ENCODE data around the gene LLGL2.

The LLGL2 gene

DNA sequence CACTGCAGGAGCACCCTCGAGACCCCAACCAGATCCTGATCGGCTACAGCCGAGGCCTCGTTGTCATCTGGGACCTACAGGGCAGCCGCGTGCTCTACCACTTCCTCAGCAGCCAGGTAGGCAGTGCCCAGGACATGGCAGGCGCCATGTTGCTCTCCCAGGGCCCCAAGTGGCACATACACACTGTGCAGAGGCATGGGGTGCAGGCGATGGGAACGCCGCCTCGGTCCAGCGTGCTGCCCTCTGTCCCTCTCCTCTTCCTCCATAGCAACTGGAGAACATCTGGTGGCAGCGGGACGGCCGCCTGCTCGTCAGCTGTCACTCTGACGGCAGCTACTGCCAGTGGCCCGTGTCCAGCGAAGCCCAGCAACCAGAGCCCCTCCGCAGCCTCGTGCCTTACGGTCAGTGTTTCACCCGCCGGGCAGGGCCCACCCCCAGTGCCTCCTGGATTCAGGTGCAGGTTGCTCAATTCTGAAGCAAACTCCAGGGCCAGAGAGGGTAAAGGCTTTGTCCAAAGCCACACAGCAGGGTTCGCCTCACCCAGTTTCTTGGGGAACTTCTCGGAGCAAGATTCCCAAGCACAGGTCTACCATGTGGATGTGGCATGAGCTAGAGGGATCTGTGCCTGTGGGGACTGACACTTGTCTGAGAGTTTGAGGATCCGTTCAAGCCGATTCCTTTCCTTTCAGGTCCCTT is 37.7 kb downstream of the LLGL2 start:
- TF ChIP-seq, protein P1, sequence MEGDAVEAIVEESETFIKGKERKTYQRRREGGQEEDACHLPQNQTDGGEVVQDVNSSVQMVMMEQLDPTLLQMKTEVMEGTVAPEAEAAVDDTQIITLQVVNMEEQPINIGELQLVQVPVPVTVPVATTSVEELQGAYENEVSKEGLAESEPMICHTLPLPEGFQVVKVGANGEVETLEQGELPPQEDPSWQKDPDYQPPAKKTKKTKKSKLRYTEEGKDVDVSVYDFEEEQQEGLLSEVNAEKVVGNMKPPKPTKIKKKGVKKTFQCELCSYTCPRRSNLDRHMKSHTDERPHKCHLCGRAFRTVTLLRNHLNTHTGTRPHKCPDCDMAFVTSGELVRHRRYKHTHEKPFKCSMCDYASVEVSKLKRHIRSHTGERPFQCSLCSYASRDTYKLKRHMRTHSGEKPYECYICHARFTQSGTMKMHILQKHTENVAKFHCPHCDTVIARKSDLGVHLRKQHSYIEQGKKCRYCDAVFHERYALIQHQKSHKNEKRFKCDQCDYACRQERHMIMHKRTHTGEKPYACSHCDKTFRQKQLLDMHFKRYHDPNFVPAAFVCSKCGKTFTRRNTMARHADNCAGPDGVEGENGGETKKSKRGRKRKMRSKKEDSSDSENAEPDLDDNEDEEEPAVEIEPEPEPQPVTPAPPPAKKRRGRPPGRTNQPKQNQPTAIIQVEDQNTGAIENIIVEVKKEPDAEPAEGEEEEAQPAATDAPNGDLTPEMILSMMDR (IDR thresholded peaks at IDR 0.05; ENCODE audit: insufficient read depth, low read length), result no peak
- no peak for TF ChIP-seq POLR2AphosphoS5 (IDR thresholded peaks at IDR 0.05; ENCODE audit: low read depth)
- no peak for TF ChIP-seq SPI1 (IDR thresholded peaks at IDR 0.05; ENCODE audit: borderline replicate concordance, low read depth)
- TF ChIP-seq, protein P2, sequence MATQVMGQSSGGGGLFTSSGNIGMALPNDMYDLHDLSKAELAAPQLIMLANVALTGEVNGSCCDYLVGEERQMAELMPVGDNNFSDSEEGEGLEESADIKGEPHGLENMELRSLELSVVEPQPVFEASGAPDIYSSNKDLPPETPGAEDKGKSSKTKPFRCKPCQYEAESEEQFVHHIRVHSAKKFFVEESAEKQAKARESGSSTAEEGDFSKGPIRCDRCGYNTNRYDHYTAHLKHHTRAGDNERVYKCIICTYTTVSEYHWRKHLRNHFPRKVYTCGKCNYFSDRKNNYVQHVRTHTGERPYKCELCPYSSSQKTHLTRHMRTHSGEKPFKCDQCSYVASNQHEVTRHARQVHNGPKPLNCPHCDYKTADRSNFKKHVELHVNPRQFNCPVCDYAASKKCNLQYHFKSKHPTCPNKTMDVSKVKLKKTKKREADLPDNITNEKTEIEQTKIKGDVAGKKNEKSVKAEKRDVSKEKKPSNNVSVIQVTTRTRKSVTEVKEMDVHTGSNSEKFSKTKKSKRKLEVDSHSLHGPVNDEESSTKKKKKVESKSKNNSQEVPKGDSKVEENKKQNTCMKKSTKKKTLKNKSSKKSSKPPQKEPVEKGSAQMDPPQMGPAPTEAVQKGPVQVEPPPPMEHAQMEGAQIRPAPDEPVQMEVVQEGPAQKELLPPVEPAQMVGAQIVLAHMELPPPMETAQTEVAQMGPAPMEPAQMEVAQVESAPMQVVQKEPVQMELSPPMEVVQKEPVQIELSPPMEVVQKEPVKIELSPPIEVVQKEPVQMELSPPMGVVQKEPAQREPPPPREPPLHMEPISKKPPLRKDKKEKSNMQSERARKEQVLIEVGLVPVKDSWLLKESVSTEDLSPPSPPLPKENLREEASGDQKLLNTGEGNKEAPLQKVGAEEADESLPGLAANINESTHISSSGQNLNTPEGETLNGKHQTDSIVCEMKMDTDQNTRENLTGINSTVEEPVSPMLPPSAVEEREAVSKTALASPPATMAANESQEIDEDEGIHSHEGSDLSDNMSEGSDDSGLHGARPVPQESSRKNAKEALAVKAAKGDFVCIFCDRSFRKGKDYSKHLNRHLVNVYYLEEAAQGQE (IDR thresholded peaks at IDR 0.05; ENCODE audit: insufficient replicate concordance, low read depth), result no peak
- TF ChIP-seq GABPA (IDR thresholded peaks at IDR 0.05; ENCODE audit: low read depth), result no peak
- H3K27me3 ChIP-seq (ENCODE audit: insufficient read depth, poor library complexity, severe bottlenecking), result no peaks in the 10 kb centered on the region
- no peak overlapping the region for H3K27ac ChIP-seq (replicated peaks)
- H3K4me3 ChIP-seq (replicated peaks; ENCODE audit: insufficient read depth, low read length), result no peak overlapping the region
- no peak for DNase-seq (ENCODE audit: low read depth in 1 of 2, low spot score in 1 of 2)

DNA sequence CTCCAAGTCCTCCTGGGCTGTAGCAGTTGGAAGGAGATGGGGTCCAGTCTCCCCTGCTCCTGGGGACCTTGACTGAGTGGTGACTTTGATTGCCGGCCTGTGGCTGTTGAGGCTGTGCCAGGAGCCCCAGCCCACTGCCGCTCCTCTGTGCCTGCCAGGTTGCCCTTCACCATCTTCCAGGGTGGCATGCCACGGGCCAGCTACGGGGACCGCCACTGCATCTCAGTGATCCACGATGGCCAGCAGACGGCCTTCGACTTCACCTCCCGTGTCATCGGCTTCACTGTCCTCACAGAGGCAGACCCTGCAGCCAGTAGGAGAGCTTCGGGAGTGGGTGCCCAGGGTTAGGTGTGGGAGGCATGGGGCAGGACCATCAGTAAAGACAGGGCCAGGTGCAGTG is 38.7 kb downstream of the LLGL2 start:
- TF ChIP-seq, protein P1 (IDR thresholded peaks at IDR 0.05; ENCODE audit: insufficient read depth, low read length), result no peak
- TF ChIP-seq POLR2AphosphoS5 (IDR thresholded peaks at IDR 0.05; ENCODE audit: low read depth), result no peak
- TF ChIP-seq SPI1 (IDR thresholded peaks at IDR 0.05; ENCODE audit: borderline replicate concordance, low read depth), result no peak
- no peak for TF ChIP-seq GABPA (IDR thresholded peaks at IDR 0.05; ENCODE audit: low read depth)
- TF ChIP-seq, protein P2 (IDR thresholded peaks at IDR 0.05; ENCODE audit: insufficient replicate concordance, low read depth), result no peak
- DNase-seq (ENCODE audit: low read depth in 1 of 2, low spot score in 1 of 2), result no peak
- Histone ChIP-seq H3K4me3 (replicated peaks; ENCODE audit: insufficient read depth, low read length) (no peak overlapping the region), H3K27me3 (ENCODE audit: insufficient read depth, poor library complexity, severe bottlenecking) (no peaks in the 10 kb centered on the region), H3K27ac (replicated peaks) (no peak overlapping the region)

DNA sequence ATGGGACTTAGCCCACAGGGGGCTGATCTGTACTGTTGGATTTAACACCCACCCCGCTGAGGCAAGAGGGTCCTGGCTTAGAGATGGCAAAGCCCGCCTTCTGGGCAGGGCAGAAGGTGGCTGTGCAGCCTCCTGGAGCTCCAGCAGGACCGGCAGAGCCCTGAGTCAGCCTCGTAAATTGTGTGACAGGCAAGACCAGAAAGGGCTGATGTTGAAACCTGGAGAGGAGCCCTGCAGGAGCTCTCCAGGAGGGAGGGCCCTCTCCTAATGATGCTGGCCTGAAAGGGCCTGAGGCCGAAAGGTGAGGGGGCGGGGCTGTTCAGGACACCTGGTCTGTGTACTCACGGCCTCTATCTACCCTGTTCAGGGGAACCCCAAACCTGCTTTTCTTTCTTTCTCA is 39.6 kb downstream of the LLGL2 start:
- TF ChIP-seq, protein P2 (IDR thresholded peaks at IDR 0.05; ENCODE audit: insufficient replicate concordance, low read depth), result no peak
- TF ChIP-seq SPI1 (IDR thresholded peaks at IDR 0.05; ENCODE audit: borderline replicate concordance, low read depth), result no peak
- no peak for TF ChIP-seq POLR2AphosphoS5 (IDR thresholded peaks at IDR 0.05; ENCODE audit: low read depth)
- TF ChIP-seq GABPA (IDR thresholded peaks at IDR 0.05; ENCODE audit: low read depth), result no peak
- TF ChIP-seq, protein P1 (IDR thresholded peaks at IDR 0.05; ENCODE audit: insufficient read depth, low read length), result no peak
- Histone ChIP-seq H3K27ac (replicated peaks) (no peak overlapping the region), H3K27me3 (ENCODE audit: insufficient read depth, poor library complexity, severe bottlenecking) (no peaks in the 10 kb centered on the region), H3K4me3 (replicated peaks; ENCODE audit: insufficient read depth, low read length) (no peak overlapping the region)
- no peak for DNase-seq (ENCODE audit: low read depth in 1 of 2, low spot score in 1 of 2)
